Measurements from ENCODE around the gene MRPL54. TPM values are rescaled to one million over a fixed set of nuclear protein-coding genes. Genes with fewer than 3 reads are reported as not detected.

Gene MRPL54
- total RNA-seq = 27.3 TPM

- DNase-seq = peak; percentile 99
Measured at GRCh38 chr19:3762501-3763459, at the start of gene MRPL54. Gene MRPL54, plus strand, starts transcription at chr19:3762682. Its CDS starts 19 bp downstream, at chr19:3762701.

- no peak for DNase-seq
Measured at GRCh38 chr19:3716147-3716668, 46.3 kb upstream of the MRPL54 start.

- DNase-seq = no peak
Measured at GRCh38 chr19:3719868-3720267, 42.6 kb upstream of the MRPL54 start.

- no peak for DNase-seq
Measured at GRCh38 chr19:3720349-3720917, 42.0 kb upstream of the MRPL54 start.

GRCh38 chr19:3721131-3721886 lies 41.2 kb upstream of the MRPL54 start:
- DNase-seq = peak; percentile 35

- DNase-seq = no peak
Measured at GRCh38 chr19:3721887-3722442, 40.5 kb upstream of the MRPL54 start.

GRCh38 chr19:3722443-3723109 lies 39.9 kb upstream of the MRPL54 start:
- no peak for DNase-seq

GRCh38 chr19:3723110-3723488 lies 39.4 kb upstream of the MRPL54 start:
- DNase-seq = no peak

GRCh38 chr19:3723883-3724282 lies 38.6 kb upstream of the MRPL54 start:
- DNase-seq = no peak

GRCh38 chr19:3725121-3725520 lies 37.4 kb upstream of the MRPL54 start:
- no peak for DNase-seq

GRCh38 chr19:3725640-3726310 lies 36.7 kb upstream of the MRPL54 start:
- DNase-seq = no peak

- no peak for DNase-seq
Measured at GRCh38 chr19:3730457-3730958, 32.0 kb upstream of the MRPL54 start.

- no peak for DNase-seq
Measured at GRCh38 chr19:3732108-3732507, 30.4 kb upstream of the MRPL54 start.

- no peak for DNase-seq
Measured at GRCh38 chr19:3733549-3734309, 28.8 kb upstream of the MRPL54 start.

- DNase-seq = no peak
Measured at GRCh38 chr19:3734310-3734600, 28.2 kb upstream of the MRPL54 start.

GRCh38 chr19:3736106-3736724 lies 26.3 kb upstream of the MRPL54 start:
- DNase-seq = no peak

- DNase-seq = no peak
Measured at GRCh38 chr19:3737487-3738205, 24.8 kb upstream of the MRPL54 start.

GRCh38 chr19:3738477-3739220 lies 23.8 kb upstream of the MRPL54 start:
- no peak for DNase-seq

GRCh38 chr19:3740431-3740830 lies 22.1 kb upstream of the MRPL54 start:
- DNase-seq = no peak
